ENCODE measurements around the gene LDB2.

GRCh38 chr4:16890651-16891050 is 7.8 kb downstream of the LDB2 start:
- TF ChIP-seq, protein P1, sequence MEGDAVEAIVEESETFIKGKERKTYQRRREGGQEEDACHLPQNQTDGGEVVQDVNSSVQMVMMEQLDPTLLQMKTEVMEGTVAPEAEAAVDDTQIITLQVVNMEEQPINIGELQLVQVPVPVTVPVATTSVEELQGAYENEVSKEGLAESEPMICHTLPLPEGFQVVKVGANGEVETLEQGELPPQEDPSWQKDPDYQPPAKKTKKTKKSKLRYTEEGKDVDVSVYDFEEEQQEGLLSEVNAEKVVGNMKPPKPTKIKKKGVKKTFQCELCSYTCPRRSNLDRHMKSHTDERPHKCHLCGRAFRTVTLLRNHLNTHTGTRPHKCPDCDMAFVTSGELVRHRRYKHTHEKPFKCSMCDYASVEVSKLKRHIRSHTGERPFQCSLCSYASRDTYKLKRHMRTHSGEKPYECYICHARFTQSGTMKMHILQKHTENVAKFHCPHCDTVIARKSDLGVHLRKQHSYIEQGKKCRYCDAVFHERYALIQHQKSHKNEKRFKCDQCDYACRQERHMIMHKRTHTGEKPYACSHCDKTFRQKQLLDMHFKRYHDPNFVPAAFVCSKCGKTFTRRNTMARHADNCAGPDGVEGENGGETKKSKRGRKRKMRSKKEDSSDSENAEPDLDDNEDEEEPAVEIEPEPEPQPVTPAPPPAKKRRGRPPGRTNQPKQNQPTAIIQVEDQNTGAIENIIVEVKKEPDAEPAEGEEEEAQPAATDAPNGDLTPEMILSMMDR (IDR thresholded peaks at IDR 0.05), result no peak
- no peak for TF ChIP-seq EZH2 (IDR thresholded peaks at IDR 0.05; ENCODE audit: borderline replicate concordance, insufficient read depth, low read depth, low read length, poor library complexity, severe bottlenecking)
